Ramos (cell line): ENCODE results near the gene NOL4L.
"Not testable (repeated sequence)": the region's sequence is repeated elsewhere in the genome, so short reads cannot be mapped to it uniquely, and the experiment has no call there.

Experiments used
- in situ Hi-C: fragments of 300-500 bp; cut with MboI; formaldehyde crosslinking; loops from one replicate; pipeline ENCODE4 v1.14.3; 2022; ENCODE audit warnings: low sequenced_read_pairs; ENCODE audit not compliant: unreplicated experiment

Gene NOL4L

GRCh38 chr20:32465901-32466675, 119.0 kb downstream of the NOL4L start:
- in situ Hi-C loops = not testable (repeated sequence)

GRCh38 chr20:32465092-32465900, 119.8 kb downstream of the NOL4L start:
- in situ Hi-C loops = no loop called here

GRCh38 chr20:32464401-32465091, 120.6 kb downstream of the NOL4L start:
- in situ Hi-C loops = no loop called here

GRCh38 chr20:32463642-32464400, 121.3 kb downstream of the NOL4L start:
- in situ Hi-C loops = no loop called here

- in situ Hi-C loops = no loop called here
Observed at GRCh38 chr20:32462900-32463641, 122.1 kb downstream of the NOL4L start.

- in situ Hi-C loops = no loop called here
Observed at GRCh38 chr20:32461836-32462600, 123.1 kb downstream of the NOL4L start.

GRCh38 chr20:32460683-32461320, 124.3 kb downstream of the NOL4L start:
- in situ Hi-C loops = no loop called here

- in situ Hi-C loops = no loop called here
Observed at GRCh38 chr20:32460231-32460630, 124.9 kb downstream of the NOL4L start.

GRCh38 chr20:32458837-32459220, 126.3 kb downstream of the NOL4L start:
- in situ Hi-C loops = no loop called here

- in situ Hi-C loops = no loop called here
Observed at GRCh38 chr20:32458061-32458836, 126.9 kb downstream of the NOL4L start.

GRCh38 chr20:32457479-32457986, 127.6 kb downstream of the NOL4L start:
- in situ Hi-C loops = no loop called here

GRCh38 chr20:32456869-32457478, 128.2 kb downstream of the NOL4L start:
- in situ Hi-C loops = no loop called here

- in situ Hi-C loops = no loop called here
Observed at GRCh38 chr20:32455901-32456701, 129.0 kb downstream of the NOL4L start.

GRCh38 chr20:32455171-32455900, 129.8 kb downstream of the NOL4L start:
- in situ Hi-C loops = no loop called here
